Right lobe of liver (tissue), 4 donors: ENCODE data around the gene SVEP1.

Experiments used
- CTCF ChIP-seq, 4 donors: fragments of 200-600 bp in 3 of 4; fragments of 450-650 bp in 1 of 4; IDR thresholded peaks; one replicate each; pipeline versions ENCODE4 v1.5.1 to v1.8.0; 2016 to 2022; ENCODE audit warnings: antibody characterized with exemption in 4 of 4, mild to moderate bottlenecking in 2 of 4
- POLR2A ChIP-seq: fragments of 450-650 bp; IDR thresholded peaks from one replicate; pipeline ENCODE4 v1.6.1; 2017; ENCODE audit warnings: antibody characterized with exemption, mild to moderate bottlenecking
- donor health status: DM: no; HTN: no; CAD: no.
- donor health status: DM: no; HTN: no; CAD: no.
- donor health status: DM: no; HTN: yes; CAD: no.

- TF ChIP-seq CTCF (IDR thresholded peaks at IDR 0.05) (no peak), POLR2A (no peak)
Observed at GRCh38 chr9:110356639-110357395, 222.7 kb downstream of the SVEP1 start.
